Testis (tissue), 2 donors: Measurements from ENCODE around the gene IL22.

Source experiments
- CTCF ChIP-seq, 3 experiments: fragments of 450-650 bp in 2 of 3; fragments of 200-600 bp in 1 of 3; sonication (generic) in 1 of 3; IDR thresholded peaks; one replicate each; pipeline ENCODE4 v1.5.1; 2016 to 2019; ENCODE audit warnings: antibody characterized with exemption in 3 of 3, mild to moderate bottlenecking in 2 of 3, moderate library complexity in 1 of 3
- POLR2A ChIP-seq: fragments of 450-650 bp; IDR thresholded peaks from one replicate; pipeline ENCODE4 v1.6.1; 2017; ENCODE audit warnings: antibody characterized with exemption, mild to moderate bottlenecking, moderate library complexity

- no peak for TF ChIP-seq CTCF (IDR thresholded peaks at IDR 0.05)
- TF ChIP-seq POLR2A, result no peak
Measured at GRCh38 chr12:68294251-68294650, 40.8 kb upstream of the IL22 start.
